Naive thymus-derived CD4-positive, alpha-beta T cell (primary cell): Measurements from ENCODE around the gene GSG1L2. TPM values are rescaled to one million over a fixed set of nuclear protein-coding genes. Genes with fewer than 3 reads are reported as not detected.

Experiments
- ATAC-seq: fragments of 150-1000 bp; cut with Tn5 transposase; 2 replicates; pipeline ENCODE4 v1.10.0; 2021; ENCODE audit warnings: mild to moderate bottlenecking, moderate library complexity
- CTCF ChIA-PET: fragments of 350-600 bp; sonication (Branson Sonifier 250); formaldehyde crosslinking; loops from one replicate; lab custom pipeline; 2021; ENCODE audit warnings: antibody characterized with exemption; lab: Charles Lee
- POLR2A ChIA-PET: fragments of 350-600 bp; sonication (Branson Sonifier 250); formaldehyde crosslinking; loops from one replicate; lab custom pipeline; 2021; ENCODE audit warnings: antibody characterized with exemption, inconsistent platforms; lab: Charles Lee
- DNase-seq, 9 donors: peaks; one replicate each; pipeline versions ENCODE4 v3.0.0 to v3.0.0-alpha.2; 2020 to 2022; ENCODE audit warnings: mixed read lengths in 1 of 9
- H3K27ac ChIP-seq: one replicate; pipeline ENCODE4 v1.7.0; 2013; ENCODE audit warnings: mild to moderate bottlenecking, low read depth, low read length, moderate library complexity
- H3K27me3 ChIP-seq, 2 donors: one replicate each; pipeline ENCODE4 v1.7.0; 2013; ENCODE audit warnings: low read length in 2 of 2, mild to moderate bottlenecking in 2 of 2, moderate library complexity in 2 of 2; ENCODE audit not compliant: control insufficient read depth in 2 of 2, insufficient read depth in 2 of 2
- H3K36me3 ChIP-seq, 3 experiments: 1 replicate in 2 of 3; 2 replicates in 1 of 3; pipeline ENCODE4 v1.7.0; 2013; ENCODE audit warnings: low read length in 3 of 3, mild to moderate bottlenecking in 3 of 3, moderate library complexity in 1 of 3; ENCODE audit not compliant: insufficient read depth in 3 of 3, control insufficient read depth in 2 of 3
- H3K4me1 ChIP-seq, 2 donors: one replicate each; pipeline ENCODE4 v1.7.0; 2013; ENCODE audit warnings: low read length in 2 of 2, mild to moderate bottlenecking in 2 of 2, moderate library complexity in 1 of 2; ENCODE audit not compliant: control insufficient read depth in 2 of 2, insufficient read depth in 2 of 2
- H3K4me3 ChIP-seq: 2 replicates; pipeline ENCODE4 v1.7.0; 2013; ENCODE audit warnings: mild to moderate bottlenecking, low read length
- H3K9me3 ChIP-seq, 3 experiments: 1 replicate in 2 of 3; 2 replicates in 1 of 3; pipeline ENCODE4 v1.7.0; 2013; ENCODE audit warnings: low read length in 3 of 3; ENCODE audit not compliant: control insufficient read depth in 2 of 3
- H3K27ac Mint-ChIP-seq, 9 donors: one replicate each; pipeline ENCODE4 v1.8.0; 2020 to 2022; ENCODE audit warnings: mixed read lengths in 9 of 9, mild to moderate bottlenecking in 8 of 9, moderate library complexity in 5 of 9, inconsistent platforms in 2 of 9
- H3K27me3 Mint-ChIP-seq, 5 donors: one replicate each; pipeline ENCODE4 v1.8.0; 2021 to 2022; ENCODE audit warnings: mixed read lengths in 5 of 5, mild to moderate bottlenecking in 1 of 5
- H3K36me3 Mint-ChIP-seq, 5 donors: one replicate each; pipeline ENCODE4 v1.8.0; 2020 to 2022; ENCODE audit warnings: mixed read lengths in 5 of 5, mild to moderate bottlenecking in 3 of 5, inconsistent platforms in 1 of 5
- H3K4me1 Mint-ChIP-seq, 7 donors: one replicate each; pipeline ENCODE4 v1.8.0; 2020 to 2022; ENCODE audit warnings: mixed read lengths in 7 of 7, mild to moderate bottlenecking in 3 of 7, inconsistent platforms in 1 of 7
- H3K4me3 Mint-ChIP-seq, 10 donors: one replicate each; pipeline ENCODE4 v1.8.0; 2020 to 2022; ENCODE audit warnings: mild to moderate bottlenecking in 10 of 10, mixed read lengths in 10 of 10, moderate library complexity in 6 of 10, inconsistent platforms in 2 of 10
- H3K9me3 Mint-ChIP-seq, 11 donors: one replicate each; pipeline ENCODE4 v1.8.0; 2020 to 2022; ENCODE audit warnings: mixed read lengths in 11 of 11, mild to moderate bottlenecking in 4 of 11, inconsistent platforms in 1 of 11, moderate library complexity in 1 of 11
- intact Hi-C, 2 donors: fragments of 100-400 bp; cut with micrococcal nuclease; formaldehyde crosslinking; loops; one replicate each; pipeline ENCODE4 v1.15.1; 2023
- polyA plus RNA-seq, 2 donors: library from polyadenylated mRNA; unstranded; fragments of 300-500 nt; fragmentation: Illumina TruSeq; gene quantifications; one replicate each; pipeline ENCODE4 v1.2.3, GENCODE V29; 2021
- total RNA-seq, 6 experiments: library from RNA in 5 of 6; stranded (reverse) in 5 of 6; gene quantifications; 1 replicate in 5 of 6; 2 replicates in 1 of 6; pipeline ENCODE4 v1.2.3 and lab custom pipeline; 2021 to 2026

Gene GSG1L2
- total RNA-seq (not detected), polyA plus RNA-seq (not detected), total RNA-seq (lab: John Stamatoyannopoulos, UW) (not detected)

DNA sequence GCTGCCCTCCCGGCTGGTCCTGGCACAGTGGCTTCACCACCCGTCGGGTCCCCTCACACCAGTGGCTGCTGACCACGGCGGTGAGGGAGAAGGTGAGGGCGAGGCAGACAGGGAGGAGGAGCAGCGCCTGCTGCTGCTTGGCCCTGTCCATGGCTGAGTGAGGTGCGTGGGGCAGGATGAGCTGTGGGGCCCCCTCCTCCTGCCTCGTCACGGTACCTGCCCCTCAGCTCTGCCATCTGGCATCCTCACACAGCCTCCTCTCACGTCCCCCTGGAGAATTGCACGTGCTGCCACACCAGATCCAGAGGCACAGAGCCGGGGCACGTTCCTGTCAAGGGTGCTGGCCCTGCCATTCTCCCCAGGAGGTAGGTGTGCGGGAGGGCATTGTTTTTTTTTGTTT is at the start of gene GSG1L2:
Gene GSG1L2, minus strand, starts transcription at position 159 of the 400 bp plus-strand sequence. Its CDS starts 8 bp downstream, at position 151.
- ChIA-PET POLR2A (no interaction called here), CTCF (no interaction called here)
- Mint-ChIP-seq H3K36me3 (no peaks in the 10 kb centered on the region), H3K27me3 (peaks cover 0 to 45% (median 21%) of the 10 kb centered on the region in 5 donors), H3K4me3 (no peak within 1 kb of the TSS), H3K27ac (no peak within 1 kb of the TSS), H3K9me3 (peaks cover 0 to 5% (median 3%) of the 10 kb centered on the region in 11 donors), H3K4me1 (no peaks in the 10 kb centered on the region)
- H3K4me1 ChIP-seq, result no peaks in the 10 kb centered on the region
- no peak for ATAC-seq
- H3K36me3 ChIP-seq, result no peaks in the 10 kb centered on the region
- no peak within 1 kb of the TSS for H3K27ac ChIP-seq
- H3K27me3 ChIP-seq, result no peaks in the 10 kb centered on the region
- DNase-seq, result no peak
- no peak within 1 kb of the TSS for H3K4me3 ChIP-seq
- no peaks in the 10 kb centered on the region for H3K9me3 ChIP-seq
- intact Hi-C loops, result no loop called here

DNA sequence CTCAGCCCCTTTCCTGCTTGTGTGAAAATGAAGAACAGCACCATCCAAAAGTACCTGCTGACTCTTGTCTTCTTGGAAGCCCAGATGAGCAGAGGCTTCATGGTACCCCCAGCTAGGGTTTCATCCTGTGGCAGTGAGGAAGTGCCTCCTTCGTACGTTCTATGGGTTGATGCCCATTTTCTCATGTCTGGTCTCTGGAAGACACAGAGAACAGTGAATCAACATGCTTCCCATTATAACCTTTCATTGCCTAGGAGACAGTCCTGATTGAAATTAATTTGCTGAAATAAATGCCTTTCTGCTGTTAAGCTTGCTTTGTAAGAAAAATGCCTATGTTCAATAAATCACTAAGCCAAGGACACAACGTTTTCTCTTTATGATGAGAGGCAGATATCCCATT is 46.7 kb upstream of the GSG1L2 start:
- Mint-ChIP-seq H3K4me3 (no peak overlapping the region), H3K27me3 (peaks cover 0 to 19% (median 8%) of the 10 kb centered on the region in 5 donors), H3K27ac (no peak overlapping the region), H3K36me3 (peaks cover 0 to 4% (median 0%) of the 10 kb centered on the region in 5 donors), H3K9me3 (peaks cover 0 to 12% (median 2%) of the 10 kb centered on the region in 11 donors), H3K4me1 (no peaks in the 10 kb centered on the region)
- POLR2A ChIA-PET, result no interaction called here
- no peaks in the 10 kb centered on the region for H3K36me3 ChIP-seq
- H3K27me3 ChIP-seq, result no peaks in the 10 kb centered on the region
- H3K9me3 ChIP-seq, result no peaks in the 10 kb centered on the region
- H3K27ac ChIP-seq, result no peak overlapping the region
- H3K4me1 ChIP-seq, result no peaks in the 10 kb centered on the region
- no peak overlapping the region for H3K4me3 ChIP-seq
- no peak for DNase-seq
- intact Hi-C loops, result no loop called here
- no peak for ATAC-seq
- CTCF ChIA-PET, result no interaction called here

DNA sequence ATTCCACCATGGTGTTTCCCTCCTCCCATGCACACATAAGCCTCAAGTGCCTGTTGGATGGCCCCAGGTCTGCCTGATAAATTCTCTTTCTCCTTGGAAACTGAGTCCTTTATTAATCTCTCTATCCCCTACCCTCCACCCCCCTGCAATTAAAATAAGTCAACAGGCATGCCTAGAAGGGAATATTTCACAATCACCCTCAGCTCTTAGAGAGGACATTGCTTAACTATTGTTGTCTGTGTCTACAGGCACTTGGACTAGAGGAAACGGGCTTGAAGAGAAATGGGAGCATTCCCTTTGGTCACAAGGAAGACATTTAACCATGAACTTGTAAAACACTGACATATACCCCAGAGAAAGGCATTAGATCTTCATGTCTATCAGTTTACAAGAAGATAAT is 43.7 kb upstream of the GSG1L2 start:
- Histone ChIP-seq H3K4me3 (no peak overlapping the region), H3K27ac (no peak overlapping the region), H3K27me3 (no peaks in the 10 kb centered on the region), H3K9me3 (peaks cover 0 to 3% (median 0%) of the 10 kb centered on the region in 3 experiments), H3K36me3 (no peaks in the 10 kb centered on the region), H3K4me1 (no peaks in the 10 kb centered on the region)
- Mint-ChIP-seq H3K27me3 (peaks cover 0 to 12% (median 8%) of the 10 kb centered on the region in 5 donors), H3K9me3 (peaks cover 0 to 34% (median 12%) of the 10 kb centered on the region in 11 donors), H3K4me3 (no peak overlapping the region), H3K27ac (no peak overlapping the region), H3K36me3 (peaks cover 0 to 4% (median 0%) of the 10 kb centered on the region in 5 donors), H3K4me1 (no peaks in the 10 kb centered on the region)
- ATAC-seq (no peak), DNase-seq (no peak)
- ChIA-PET POLR2A (no interaction called here), CTCF (no interaction called here)
- intact Hi-C loops, result no loop called here

DNA sequence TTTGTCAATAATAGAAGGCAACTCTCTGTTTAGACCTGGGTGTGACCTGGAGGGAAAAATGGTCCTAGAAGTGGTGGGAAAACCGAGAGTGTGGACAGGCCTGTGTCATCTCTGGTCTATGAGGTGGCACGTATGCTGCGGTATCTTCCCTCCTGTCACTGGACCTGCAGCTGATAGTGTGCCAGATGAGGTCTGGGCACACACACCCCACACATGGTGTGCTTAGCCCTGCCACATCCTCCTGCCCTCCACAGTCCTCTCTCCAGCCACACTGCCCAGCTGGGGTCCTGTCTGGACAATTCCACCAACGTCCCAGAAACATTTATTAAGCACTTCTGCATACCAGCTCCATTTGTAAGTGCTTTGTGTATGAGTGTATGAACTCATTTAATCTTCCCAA is 41.1 kb upstream of the GSG1L2 start:
- ATAC-seq, result no peak
- peaks cover 0 to 9% (median 4%) of the 10 kb centered on the region in 5 donors for H3K27me3 Mint-ChIP-seq
- no peak overlapping the region for H3K27ac Mint-ChIP-seq
- H3K36me3 Mint-ChIP-seq, result peaks cover 0 to 4% (median 0%) of the 10 kb centered on the region in 5 donors
- Histone ChIP-seq H3K4me1 (no peaks in the 10 kb centered on the region), H3K4me3 (no peak overlapping the region), H3K27me3 (no peaks in the 10 kb centered on the region), H3K36me3 (no peaks in the 10 kb centered on the region), H3K9me3 (peaks cover 0 to 3% (median 0%) of the 10 kb centered on the region in 3 experiments), H3K27ac (no peak overlapping the region)
- ChIA-PET CTCF (interaction anchor here (0.5 kb wide), 1 partner anchor 983 kb away, joined by 4 read pairs; no protein-coding TSS in a partner anchor), POLR2A (no interaction called here)
- no peak for DNase-seq
- peaks cover 0 to 53% (median 13%) of the 10 kb centered on the region in 11 donors for H3K9me3 Mint-ChIP-seq
- no peak overlapping the region for H3K4me3 Mint-ChIP-seq
- no peaks in the 10 kb centered on the region for H3K4me1 Mint-ChIP-seq
- intact Hi-C loops, result no loop called here

DNA sequence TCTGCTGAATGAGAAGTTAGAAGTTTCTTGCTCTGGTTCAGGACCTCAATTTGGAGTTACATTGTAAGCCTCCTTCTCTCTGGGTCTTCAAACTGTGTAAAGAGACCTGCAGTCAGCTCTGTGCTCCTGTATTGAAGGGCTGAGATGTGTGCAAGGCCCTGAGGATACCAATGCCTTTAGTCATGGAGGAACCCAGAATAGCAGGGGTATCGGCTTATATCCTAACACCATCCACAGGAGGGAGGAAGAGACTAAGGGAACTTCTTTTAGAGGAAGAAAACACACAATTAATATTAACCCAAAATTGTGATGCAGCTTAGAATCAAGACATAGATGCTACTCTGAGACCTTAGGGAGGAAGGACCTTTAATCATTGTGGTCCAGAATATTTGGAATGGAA is 40.3 kb upstream of the GSG1L2 start:
- peaks cover 0 to 3% (median 0%) of the 10 kb centered on the region in 3 experiments for H3K9me3 ChIP-seq
- H3K4me3 ChIP-seq, result no peak overlapping the region
- DNase-seq (no peak), ATAC-seq (no peak)
- H3K36me3 ChIP-seq, result no peaks in the 10 kb centered on the region
- intact Hi-C loops, result no loop called here
- no peaks in the 10 kb centered on the region for H3K27me3 ChIP-seq
- Mint-ChIP-seq H3K4me3 (no peak overlapping the region), H3K27ac (no peak overlapping the region), H3K27me3 (peaks cover 0 to 16% (median 3%) of the 10 kb centered on the region in 5 donors), H3K9me3 (peaks cover 0 to 53% (median 13%) of the 10 kb centered on the region in 11 donors), H3K36me3 (peaks cover 0 to 4% (median 0%) of the 10 kb centered on the region in 5 donors), H3K4me1 (no peaks in the 10 kb centered on the region)
- H3K4me1 ChIP-seq, result no peaks in the 10 kb centered on the region
- ChIA-PET POLR2A (no interaction called here), CTCF (no interaction called here)
- H3K27ac ChIP-seq, result no peak overlapping the region

DNA sequence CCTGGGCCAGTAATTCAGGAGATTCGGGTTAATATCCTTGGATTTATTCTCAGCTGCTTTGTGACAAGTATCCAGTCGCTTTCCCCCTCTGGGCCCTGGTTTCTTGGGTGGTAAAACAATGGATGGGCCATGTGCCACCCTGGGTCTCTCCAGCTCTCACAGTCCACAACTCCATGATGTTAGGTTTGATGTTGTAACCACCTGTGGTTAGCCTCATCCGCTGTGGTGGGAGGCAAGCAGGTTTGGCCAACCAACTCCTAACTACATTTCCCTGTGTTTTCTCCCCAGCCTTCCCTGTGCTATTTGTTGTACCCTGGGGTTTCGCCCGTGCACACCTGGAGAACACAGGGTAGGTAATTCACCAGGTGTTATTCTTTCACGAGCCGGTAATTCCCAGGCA is 39.0 kb upstream of the GSG1L2 start:
- ATAC-seq (no peak), DNase-seq (no peak)
- Mint-ChIP-seq H3K27ac (no peak overlapping the region), H3K27me3 (peaks cover 0 to 16% (median 3%) of the 10 kb centered on the region in 5 donors), H3K36me3 (peaks cover 0 to 4% (median 0%) of the 10 kb centered on the region in 5 donors), H3K9me3 (peaks cover 0 to 60% (median 13%) of the 10 kb centered on the region in 11 donors), H3K4me3 (no peak overlapping the region), H3K4me1 (no peaks in the 10 kb centered on the region)
- ChIA-PET POLR2A (no interaction called here), CTCF (no interaction called here)
- Histone ChIP-seq H3K36me3 (no peaks in the 10 kb centered on the region), H3K4me1 (no peaks in the 10 kb centered on the region), H3K9me3 (peaks cover 0 to 3% (median 0%) of the 10 kb centered on the region in 3 experiments), H3K27me3 (no peaks in the 10 kb centered on the region), H3K4me3 (no peak overlapping the region), H3K27ac (no peak overlapping the region)
- intact Hi-C loops, result no loop called here

DNA sequence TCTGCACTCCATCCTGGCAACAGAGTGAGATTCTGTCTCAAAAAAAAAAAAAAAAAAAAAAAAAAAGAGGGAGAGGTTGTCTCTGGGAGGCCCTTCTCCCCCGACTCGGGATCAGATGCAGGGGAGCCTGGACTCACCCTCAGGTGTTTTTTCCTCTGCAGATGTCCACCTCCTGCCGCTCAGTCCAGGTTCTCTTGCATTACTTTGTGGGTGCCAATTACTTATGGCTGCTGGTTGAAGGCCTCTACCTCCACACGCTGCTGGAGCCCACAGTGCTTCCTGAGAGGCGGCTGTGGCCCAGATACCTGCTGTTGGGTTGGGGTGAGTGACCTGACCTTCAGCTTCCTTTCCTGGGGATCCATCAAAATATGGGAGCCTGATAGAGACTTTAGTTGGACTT is 37.9 kb upstream of the GSG1L2 start:
- no peak overlapping the region for H3K27ac Mint-ChIP-seq
- no peak for ATAC-seq

More for the DNA sequence above, 37.9 kb upstream of the GSG1L2 start:
- peaks cover 0 to 12% (median 3%) of the 10 kb centered on the region in 5 donors for H3K27me3 Mint-ChIP-seq
- intact Hi-C loops, result no loop called here
- no peaks in the 10 kb centered on the region for H3K4me1 ChIP-seq
- H3K36me3 Mint-ChIP-seq, result no peaks in the 10 kb centered on the region
- H3K27me3 ChIP-seq, result no peaks in the 10 kb centered on the region
- CTCF ChIA-PET, result no interaction called here
- no peak for DNase-seq
- POLR2A ChIA-PET, result no interaction called here
- no peak overlapping the region for H3K4me3 Mint-ChIP-seq
- H3K36me3 ChIP-seq, result no peaks in the 10 kb centered on the region
- H3K4me1 Mint-ChIP-seq, result no peaks in the 10 kb centered on the region
- H3K9me3 Mint-ChIP-seq, result peaks cover 0 to 55% (median 12%) of the 10 kb centered on the region in 11 donors
- peaks cover 0 to 3% (median 0%) of the 10 kb centered on the region in 3 experiments for H3K9me3 ChIP-seq
- no peak overlapping the region for H3K4me3 ChIP-seq
- no peak overlapping the region for H3K27ac ChIP-seq
